Liver (tissue), 3 donors: ENCODE data around the gene COL23A1.

Experiments
- ATF3 ChIP-seq: IDR thresholded peaks from 2 replicates; pipeline ENCODE4 v1.6.1; 2016; ENCODE audit warnings: antibody characterized with exemption
- CTCF ChIP-seq: fragments of 150-350 bp; IDR thresholded peaks from 2 replicates; pipeline ENCODE4 v1.5.1; 2017; ENCODE audit warnings: improper control_type of control experiment, low read depth, low read length; ENCODE audit not compliant: missing input control
- EGR1 ChIP-seq, 2 donors: IDR thresholded peaks; 2 replicates each; pipeline ENCODE4 v1.6.1; 2016 to 2018; ENCODE audit warnings: antibody characterized with exemption in 2 of 2, low read depth in 2 of 2
- GABPA ChIP-seq, 2 donors: IDR thresholded peaks in 1 of 2; conservative IDR thresholded peaks in 1 of 2; 2 replicates each; pipeline ENCODE4 v1.6.1; 2016; ENCODE audit warnings: antibody characterized with exemption in 2 of 2, mild to moderate bottlenecking in 1 of 2, moderate library complexity in 1 of 2
- HNF4G ChIP-seq: IDR thresholded peaks from 2 replicates; pipeline ENCODE4 v1.6.1; 2016; ENCODE audit warnings: antibody characterized with exemption
- JUND ChIP-seq, 2 donors: IDR thresholded peaks; 2 replicates each; pipeline ENCODE4 v1.6.1; 2016; ENCODE audit warnings: antibody characterized with exemption in 2 of 2
- RAD21 ChIP-seq, 2 donors: IDR thresholded peaks; 2 replicates each; pipeline ENCODE4 v1.6.1; 2016; ENCODE audit warnings: antibody characterized with exemption in 2 of 2, mild to moderate bottlenecking in 2 of 2
- RXRA ChIP-seq, 2 donors: IDR thresholded peaks; 2 replicates each; pipeline ENCODE4 v1.6.1; 2017 to 2018; ENCODE audit warnings: antibody characterized with exemption in 2 of 2, mild to moderate bottlenecking in 1 of 2
- SP1 ChIP-seq: IDR thresholded peaks from 2 replicates; pipeline ENCODE4 v1.6.1; 2018; ENCODE audit warnings: antibody characterized with exemption, mild to moderate bottlenecking
- ZBTB33 ChIP-seq: IDR thresholded peaks from 2 replicates; pipeline ENCODE4 v1.6.1; 2016; ENCODE audit warnings: antibody characterized with exemption
- TF ChIP-seq, protein P1 (sequence below): IDR thresholded peaks from 2 replicates; pipeline ENCODE4 v1.6.1; 2016; ENCODE audit warnings: antibody characterized with exemption
- donor health status: healthy.
- donor health status: healthy.

DNA sequence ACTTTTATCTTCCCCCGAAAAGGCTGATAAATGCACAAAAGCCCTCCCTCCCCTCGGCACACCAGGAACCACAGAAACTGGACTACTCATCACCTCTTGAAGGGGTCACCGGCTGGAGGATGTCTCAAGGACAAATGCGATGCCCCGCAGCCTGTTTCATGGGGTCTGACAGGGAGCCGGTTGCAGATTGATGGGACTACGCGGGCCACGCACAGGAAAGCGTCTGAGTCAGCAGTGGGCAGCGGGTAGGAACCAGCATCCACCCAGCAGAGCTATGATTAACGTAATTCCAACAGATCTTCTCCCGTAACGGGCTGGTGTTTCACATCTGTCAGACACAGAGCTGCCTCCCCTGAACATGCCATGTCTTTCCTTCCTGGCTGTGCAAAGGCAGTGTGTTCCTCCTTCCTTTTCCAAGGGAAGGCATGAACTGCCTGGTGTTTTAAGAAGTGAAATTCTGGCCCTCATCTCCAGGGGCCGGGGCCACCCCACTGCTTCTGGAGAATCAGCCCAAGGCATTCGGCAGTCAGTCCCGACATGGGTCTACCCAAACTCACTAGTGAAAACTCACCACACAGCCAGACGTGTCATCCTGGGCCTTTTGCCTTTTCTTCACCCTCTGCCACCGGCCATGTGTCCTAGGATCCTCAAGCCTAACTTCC lies 213.1 kb downstream of the COL23A1 start:
- TF ChIP-seq GABPA (IDR thresholded peaks at IDR 0.05 in 1 of 2, conservative IDR thresholded peaks at IDR 0.05 in 1 of 2) = no peak
- no peak for TF ChIP-seq CTCF
- no peak for TF ChIP-seq SP1
- no peak for TF ChIP-seq ATF3
- TF ChIP-seq, protein P1, sequence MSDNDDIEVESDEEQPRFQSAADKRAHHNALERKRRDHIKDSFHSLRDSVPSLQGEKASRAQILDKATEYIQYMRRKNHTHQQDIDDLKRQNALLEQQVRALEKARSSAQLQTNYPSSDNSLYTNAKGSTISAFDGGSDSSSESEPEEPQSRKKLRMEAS = no peak
- TF ChIP-seq HNF4G = no peak
- no peak for TF ChIP-seq RXRA (IDR thresholded peaks at IDR 0.05)
- no peak for TF ChIP-seq RAD21 (IDR thresholded peaks at IDR 0.05)
- no peak for TF ChIP-seq ZBTB33
- TF ChIP-seq JUND (IDR thresholded peaks at IDR 0.05) = no peak
- TF ChIP-seq EGR1 (IDR thresholded peaks at IDR 0.05; ENCODE audit: low read depth in 2 of 2) = no peak
